Spleen (tissue), 11 donors: ENCODE results near the gene TMTC2. TPM values are rescaled to one million over a fixed set of nuclear protein-coding genes. Genes with fewer than 3 reads are reported as not detected.

Experiments used
- DNase-seq: peaks from one replicate; pipeline ENCODE4 v3.0.0-alpha.2; 2020
- H3K27ac ChIP-seq, 8 donors: fragments of 200-600 bp; sonication (generic) in 7 of 8; 1 replicate in 4 of 8; 2 replicates in 4 of 8; pipeline versions ENCODE4 v1.5.0 to v1.8.0; 2016 to 2021; ENCODE audit warnings: inconsistent platforms in 4 of 8, mild to moderate bottlenecking in 4 of 8, moderate library complexity in 1 of 8
- H3K27me3 ChIP-seq, 7 donors: fragments of 200-600 bp; sonication (generic) in 6 of 7; replicated peaks in 1 of 7; 1 replicate in 4 of 7; 2 replicates in 3 of 7; pipeline versions ENCODE4 v1.5.0 to v1.8.0; 2016 to 2021; ENCODE audit warnings: inconsistent platforms in 3 of 7, mild to moderate bottlenecking in 1 of 7
- H3K36me3 ChIP-seq, 6 donors: fragments of 200-600 bp; sonication (generic) in 5 of 6; 1 replicate in 4 of 6; 2 replicates in 2 of 6; pipeline versions ENCODE4 v1.5.0 to v1.8.0; 2016 to 2021; ENCODE audit warnings: inconsistent platforms in 2 of 6
- H3K4me1 ChIP-seq, 6 donors: fragments of 200-600 bp; sonication (generic) in 5 of 6; 1 replicate in 3 of 6; 2 replicates in 3 of 6; pipeline versions ENCODE4 v1.5.0 to v1.8.0; 2016 to 2021; ENCODE audit warnings: inconsistent platforms in 3 of 6
- H3K4me3 ChIP-seq, 8 donors: fragments of 200-600 bp; sonication (generic) in 7 of 8; 1 replicate in 4 of 8; 2 replicates in 4 of 8; pipeline versions ENCODE4 v1.5.0 to v1.8.0; 2016 to 2021; ENCODE audit warnings: inconsistent platforms in 4 of 8, mild to moderate bottlenecking in 4 of 8, moderate library complexity in 2 of 8
- H3K9me3 ChIP-seq, 8 donors: fragments of 200-600 bp; sonication (generic) in 7 of 8; 1 replicate in 4 of 8; 2 replicates in 4 of 8; pipeline versions ENCODE4 v1.5.0 to v1.8.0; 2016 to 2021; ENCODE audit warnings: inconsistent platforms in 4 of 8
- POLR2A ChIP-seq, 3 donors: fragments of 450-650 bp; IDR thresholded peaks; one replicate each; pipeline ENCODE4 v1.5.1; 2017; ENCODE audit warnings: antibody characterized with exemption in 3 of 3, mild to moderate bottlenecking in 1 of 3
- POLR2AphosphoS5 ChIP-seq, 3 donors: sonication (generic); formaldehyde crosslinking; IDR thresholded peaks; one replicate each; pipeline ENCODE4 v1.5.1; 2017; ENCODE audit warnings: antibody characterized with exemption in 3 of 3
- WGBS, 5 donors: extraction: QIAGEN DNeasy Blood & Tissue Kit in 3 of 5; methylation state at CpG; one replicate each; pipeline versions ENCODE4 v1.1.5 to v1.1.7; 2013 to 2018; 5-methylcytosine and 5-hydroxymethylcytosine counted together
- intact Hi-C: fragments of 100-400 bp; cut with DNase I; formaldehyde crosslinking; loops from one replicate; pipeline ENCODE4 v1.15.0; 2023; ENCODE audit warnings: low total_unique reads
- polyA plus RNA-seq, 3 donors: library from polyadenylated mRNA; stranded (reverse); fragments of 200-250 nt; gene quantifications; one replicate each; pipeline ENCODE4 v1.2.1, GENCODE V29; 2013
- total RNA-seq, 7 donors: library from RNA; depleted of rRNA in 3 of 7; stranded (reverse); fragments of >200 nt in 3 of 7; fragmentation: NEBNext Ultra II Directional in 4 of 7; extraction: Animal tissue kit (Norgen Biotek cat#: 25700) in 4 of 7; gene quantifications; one replicate each; pipeline versions ENCODE4 v1.1.0 to v1.2.1, GENCODE V29; 2016 to 2021
- TF ChIP-seq, protein P1 (sequence below), 11 experiments: fragments of 200-600 bp in 7 of 11; fragments of 450-650 bp in 4 of 11; sonication (generic) in 4 of 11; IDR thresholded peaks in 8 of 11; conservative IDR thresholded peaks in 3 of 11; 1 replicate in 7 of 11; 2 replicates in 4 of 11; pipeline versions ENCODE4 v1.4.0 to v1.8.0; 2016 to 2021; ENCODE audit warnings: antibody characterized with exemption in 11 of 11, inconsistent platforms in 4 of 11, mild to moderate bottlenecking in 1 of 11
- donor health status: healthy with polysubstance abuse.
- donor health status: DM: no; HTN: no; CAD: no; lungs with moderate emphysema.
- donor health status: DM: no; HTN: no; CAD: no.
- donor health status: Bipolar disorder and iron deficiency.
- donor health status: healthy.
- donor health status: DM: no; HTN: no; CAD: no.
- donor health status: DM: yes; HTN: yes; CAD: no.

The TMTC2 gene
- total and polyA plus RNA-seq, 10 donors, result 0.74 to 8.5 (median 4.0) TPM

DNA sequence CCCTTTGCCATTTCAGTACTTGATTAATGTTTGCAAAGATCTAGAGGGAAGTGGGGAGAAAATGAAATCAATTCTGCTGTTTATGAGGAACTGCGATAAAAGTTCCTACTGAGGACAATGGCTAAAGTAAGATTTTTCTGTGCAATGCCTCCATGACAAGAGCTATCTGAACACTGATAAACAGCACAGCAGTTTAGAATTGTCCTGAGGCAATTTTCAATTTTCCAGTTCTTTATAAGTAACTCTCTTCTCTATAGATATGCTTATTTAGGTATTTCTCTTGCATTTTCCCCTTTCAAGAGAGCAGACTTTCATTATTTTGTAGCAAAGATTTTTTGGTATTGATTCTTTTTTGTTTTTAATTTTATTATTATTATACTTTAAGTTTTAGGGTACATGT, 34.6 kb upstream of the TMTC2 start:
- no peaks in the 10 kb centered on the region for H3K4me1 ChIP-seq
- H3K36me3 ChIP-seq, result no peaks in the 10 kb centered on the region
- TF ChIP-seq, protein P1, sequence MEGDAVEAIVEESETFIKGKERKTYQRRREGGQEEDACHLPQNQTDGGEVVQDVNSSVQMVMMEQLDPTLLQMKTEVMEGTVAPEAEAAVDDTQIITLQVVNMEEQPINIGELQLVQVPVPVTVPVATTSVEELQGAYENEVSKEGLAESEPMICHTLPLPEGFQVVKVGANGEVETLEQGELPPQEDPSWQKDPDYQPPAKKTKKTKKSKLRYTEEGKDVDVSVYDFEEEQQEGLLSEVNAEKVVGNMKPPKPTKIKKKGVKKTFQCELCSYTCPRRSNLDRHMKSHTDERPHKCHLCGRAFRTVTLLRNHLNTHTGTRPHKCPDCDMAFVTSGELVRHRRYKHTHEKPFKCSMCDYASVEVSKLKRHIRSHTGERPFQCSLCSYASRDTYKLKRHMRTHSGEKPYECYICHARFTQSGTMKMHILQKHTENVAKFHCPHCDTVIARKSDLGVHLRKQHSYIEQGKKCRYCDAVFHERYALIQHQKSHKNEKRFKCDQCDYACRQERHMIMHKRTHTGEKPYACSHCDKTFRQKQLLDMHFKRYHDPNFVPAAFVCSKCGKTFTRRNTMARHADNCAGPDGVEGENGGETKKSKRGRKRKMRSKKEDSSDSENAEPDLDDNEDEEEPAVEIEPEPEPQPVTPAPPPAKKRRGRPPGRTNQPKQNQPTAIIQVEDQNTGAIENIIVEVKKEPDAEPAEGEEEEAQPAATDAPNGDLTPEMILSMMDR (IDR thresholded peaks at IDR 0.05 in 8 of 11, conservative IDR thresholded peaks at IDR 0.05 in 3 of 11), result no peak
- TF ChIP-seq POLR2AphosphoS5 (IDR thresholded peaks at IDR 0.05) (no peak), POLR2A (IDR thresholded peaks at IDR 0.05) (no peak)
- no peak overlapping the region for H3K4me3 ChIP-seq
- H3K27me3 ChIP-seq, result no peaks in the 10 kb centered on the region
- WGBS, 5 donors, result 68 to 84% (median 77%) methylated on average over 1 of the region's 1 CpG
- no peaks in the 10 kb centered on the region for H3K9me3 ChIP-seq
- intact Hi-C loops, result no loop called here
- H3K27ac ChIP-seq, result no peak overlapping the region
- no peak for DNase-seq

- WGBS, 5 donors, result 53 to 81% (median 70%) methylated on average over 4 of the region's 4 CpGs
- intact Hi-C loops, result no loop called here
- no peak for TF ChIP-seq POLR2AphosphoS5 (IDR thresholded peaks at IDR 0.05)
- TF ChIP-seq, protein P1 (IDR thresholded peaks at IDR 0.05 in 8 of 11, conservative IDR thresholded peaks at IDR 0.05 in 3 of 11), result no peak
- TF ChIP-seq POLR2A (IDR thresholded peaks at IDR 0.05), result no peak
- no peak for DNase-seq
- no peak overlapping the region for H3K27ac ChIP-seq
- no peaks in the 10 kb centered on the region for H3K27me3 ChIP-seq
- H3K36me3 ChIP-seq, result no peaks in the 10 kb centered on the region
- no peaks in the 10 kb centered on the region for H3K4me1 ChIP-seq
- H3K4me3 ChIP-seq, result no peak overlapping the region
- H3K9me3 ChIP-seq, result peaks cover 0 to 7% (median 0%) of the 10 kb centered on the region in 8 donors
These were observed 31.0 kb upstream of the TMTC2 start for GRCh38 chr12:82655751-82656150.

DNA sequence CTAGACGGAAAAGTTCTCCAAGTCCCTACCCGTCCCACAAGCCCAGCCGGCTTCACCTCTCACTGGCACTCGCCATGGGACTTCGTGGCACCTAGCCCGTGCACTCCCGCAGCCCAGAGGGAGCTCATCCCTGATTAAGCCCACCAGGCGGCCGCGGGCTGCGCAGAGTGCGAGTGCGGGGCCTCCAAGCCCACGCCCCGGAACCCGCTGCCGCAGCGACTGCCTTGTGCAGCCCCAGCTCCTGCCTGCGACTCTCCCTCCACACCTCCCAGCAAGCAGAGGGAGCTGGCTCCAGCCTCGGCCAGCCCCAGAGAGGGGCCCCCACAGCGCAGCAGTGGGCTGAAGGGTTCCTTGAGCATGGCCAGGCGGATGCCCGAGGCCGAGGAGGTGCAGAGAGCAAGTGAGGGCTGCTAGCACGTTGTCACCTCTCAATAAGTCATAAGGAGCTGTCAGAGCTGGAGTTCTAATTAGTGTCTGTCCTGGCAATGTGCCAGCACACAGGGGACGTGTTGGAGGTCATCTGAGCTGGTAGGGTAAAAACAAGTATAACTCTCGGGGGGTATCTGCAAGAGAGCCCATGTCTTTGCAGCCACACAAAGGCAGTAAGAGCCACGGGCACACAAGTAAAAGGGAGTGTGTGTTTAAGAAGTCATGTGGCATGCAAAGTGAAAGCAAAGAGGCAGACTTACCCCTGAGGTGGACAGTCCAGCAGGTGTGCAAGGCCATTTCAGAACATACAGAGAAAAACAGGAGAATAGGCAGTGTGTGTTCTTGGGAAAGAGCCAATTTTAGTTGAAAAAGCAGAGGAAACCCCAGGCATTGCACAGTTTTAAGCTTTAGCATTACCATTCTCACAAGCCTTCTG, 27.1 kb upstream of the TMTC2 start:
- Histone ChIP-seq H3K36me3 (no peaks in the 10 kb centered on the region), H3K27ac (no peak overlapping the region), H3K27me3 (no peaks in the 10 kb centered on the region), H3K9me3 (peaks cover 0 to 7% (median 0%) of the 10 kb centered on the region in 8 donors), H3K4me1 (no peaks in the 10 kb centered on the region), H3K4me3 (no peak overlapping the region)
- no peak for DNase-seq
- intact Hi-C loops, result no loop called here
- 84 to 89% (median 86%) methylated on average over 24 to 28 of the region's 28 CpGs for WGBS, 5 donors
- TF ChIP-seq POLR2A (IDR thresholded peaks at IDR 0.05) (no peak), POLR2AphosphoS5 (IDR thresholded peaks at IDR 0.05) (no peak)
- TF ChIP-seq, protein P1 (IDR thresholded peaks at IDR 0.05 in 8 of 11, conservative IDR thresholded peaks at IDR 0.05 in 3 of 11), result no peak

GRCh38 chr12:82660541-82661325, 26.0 kb upstream of the TMTC2 start:
- TF ChIP-seq, protein P1 (IDR thresholded peaks at IDR 0.05 in 8 of 11, conservative IDR thresholded peaks at IDR 0.05 in 3 of 11), result no peak
- no peak for TF ChIP-seq POLR2A (IDR thresholded peaks at IDR 0.05)
- peaks cover 0 to 7% (median 0%) of the 10 kb centered on the region in 8 donors for H3K9me3 ChIP-seq
- H3K4me1 ChIP-seq, result no peaks in the 10 kb centered on the region
- intact Hi-C loops, result no loop called here
- H3K27ac ChIP-seq, result no peak overlapping the region
- DNase-seq, result no peak
- WGBS, 5 donors, result 85 to 97% (median 92%) methylated on average over 3 of the region's 3 CpGs
- no peaks in the 10 kb centered on the region for H3K36me3 ChIP-seq
- H3K27me3 ChIP-seq, result no peaks in the 10 kb centered on the region
- H3K4me3 ChIP-seq, result no peak overlapping the region
